HG02763 (cell line): ENCODE data around the gene SOX5.

ENCODE experiments used
- ATAC-seq: cut with Tn5 transposase; IDR thresholded peaks from one replicate; pipeline ENCODE4 v1.9.1; 2021; ENCODE audit warnings: mild to moderate bottlenecking, moderate library complexity; ENCODE audit not compliant: unreplicated experiment

Gene SOX5

DNA sequence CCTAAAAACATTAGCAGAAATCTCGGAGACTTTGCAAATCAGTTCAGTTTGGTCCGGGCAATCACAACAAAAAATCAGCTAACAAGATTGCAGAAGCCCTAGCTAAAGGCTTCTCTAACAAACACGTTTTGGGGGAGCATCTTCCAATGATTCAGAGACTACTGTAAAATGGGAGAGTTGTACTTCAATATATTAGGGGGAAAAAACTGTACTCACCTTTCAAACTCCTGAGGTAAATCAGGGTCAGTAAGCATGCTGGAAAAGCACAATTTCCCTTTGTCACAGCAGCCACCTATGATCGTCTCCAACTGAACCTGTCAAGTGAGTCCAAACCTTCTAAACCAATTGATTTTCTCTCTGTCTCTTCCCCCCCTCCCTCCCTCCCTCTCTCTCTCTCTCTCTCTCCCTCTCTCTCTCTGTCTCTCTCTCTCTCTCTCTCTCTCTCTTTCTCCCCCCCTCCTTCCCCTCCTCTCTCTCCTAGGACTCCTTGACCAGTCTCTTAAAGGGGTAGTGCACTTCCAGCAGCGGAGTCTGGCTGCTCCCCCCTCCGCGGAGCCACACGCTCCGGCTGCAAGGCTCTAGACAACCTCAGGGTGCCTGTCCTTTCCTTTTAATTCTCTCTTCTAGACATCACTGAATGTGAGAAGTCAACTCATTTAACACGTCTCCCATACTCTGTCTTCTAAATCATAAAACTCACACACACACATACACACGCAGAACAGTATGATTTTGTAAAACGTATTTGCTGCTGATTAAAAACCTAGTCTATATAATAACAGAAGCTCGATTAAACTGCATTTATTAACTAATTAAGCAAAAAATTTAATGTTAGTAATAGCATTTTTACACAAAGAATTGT is at the start of gene SOX5:
TSS of gene SOX5 (minus strand) at position 323 of the 862 bp plus-strand sequence. CDS start at position 254, 69 bp downstream.
- ATAC-seq = no peak

GRCh38 chr12:23987046-23987445 is 37.6 kb upstream of the SOX5 start:
- ATAC-seq = no peak

DNA sequence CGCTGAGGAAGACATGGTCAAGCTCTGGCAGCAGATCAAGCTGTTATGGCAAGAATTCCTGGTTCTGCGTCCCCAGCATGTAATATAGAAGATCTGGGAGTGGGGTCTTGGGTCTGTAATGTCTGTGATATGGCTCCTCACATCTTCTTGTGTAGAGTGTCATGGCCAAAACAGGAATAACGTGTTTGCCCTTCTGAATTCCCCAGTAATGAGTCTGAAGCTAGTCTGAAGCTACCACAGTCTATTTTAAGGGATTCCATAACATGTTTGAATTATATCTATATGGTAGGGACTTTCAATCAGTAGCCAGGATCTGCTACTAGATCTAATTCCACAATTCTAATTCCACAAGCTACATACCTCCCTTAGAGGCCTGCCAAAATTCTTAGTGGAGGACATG is 31.4 kb upstream of the SOX5 start:
- ATAC-seq = no peak

DNA sequence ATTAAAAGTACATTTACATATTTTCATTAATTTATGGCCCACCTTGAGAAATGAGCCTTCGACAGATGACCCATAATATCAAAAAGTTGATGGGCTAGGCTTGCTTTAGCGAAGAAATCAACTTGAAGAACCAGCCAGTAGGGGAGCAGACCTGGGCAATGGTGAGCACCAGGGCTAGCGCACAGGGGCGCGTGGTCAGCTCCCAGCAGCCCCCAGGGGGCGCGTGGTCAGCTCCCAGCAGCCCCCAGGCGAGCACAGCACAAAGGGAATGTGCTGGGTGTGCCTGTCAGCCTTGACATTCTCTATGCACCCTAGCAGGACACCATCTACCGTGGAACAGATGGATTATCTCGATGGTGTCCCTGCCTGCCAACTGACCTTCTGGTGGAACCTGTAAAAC is 15.3 kb upstream of the SOX5 start:
- no peak for ATAC-seq

DNA sequence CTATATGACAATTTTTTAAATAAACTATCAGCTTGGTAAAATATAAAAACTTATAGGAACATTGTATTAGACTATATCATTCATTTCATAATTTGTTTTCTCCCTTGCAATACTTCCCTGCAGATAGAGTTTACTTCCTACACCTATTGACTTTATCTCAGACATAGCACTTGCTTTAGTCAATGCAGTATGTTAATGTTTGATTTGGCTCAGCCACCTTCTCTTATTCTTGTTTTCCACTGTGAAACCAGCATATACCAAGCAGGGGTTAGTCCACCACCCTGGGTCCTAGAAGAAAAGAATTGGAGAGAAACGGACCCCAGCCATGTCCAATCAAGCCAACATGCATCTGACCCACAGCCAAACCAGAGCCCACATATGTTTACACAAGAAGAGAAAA is 10.4 kb upstream of the SOX5 start:
- ATAC-seq = no peak

- no peak for ATAC-seq
These were observed 4.9 kb upstream of the SOX5 start for GRCh38 chr12:23954332-23954731.

- ATAC-seq = no peak
These were observed 2.6 kb upstream of the SOX5 start for GRCh38 chr12:23952071-23952470.

DNA sequence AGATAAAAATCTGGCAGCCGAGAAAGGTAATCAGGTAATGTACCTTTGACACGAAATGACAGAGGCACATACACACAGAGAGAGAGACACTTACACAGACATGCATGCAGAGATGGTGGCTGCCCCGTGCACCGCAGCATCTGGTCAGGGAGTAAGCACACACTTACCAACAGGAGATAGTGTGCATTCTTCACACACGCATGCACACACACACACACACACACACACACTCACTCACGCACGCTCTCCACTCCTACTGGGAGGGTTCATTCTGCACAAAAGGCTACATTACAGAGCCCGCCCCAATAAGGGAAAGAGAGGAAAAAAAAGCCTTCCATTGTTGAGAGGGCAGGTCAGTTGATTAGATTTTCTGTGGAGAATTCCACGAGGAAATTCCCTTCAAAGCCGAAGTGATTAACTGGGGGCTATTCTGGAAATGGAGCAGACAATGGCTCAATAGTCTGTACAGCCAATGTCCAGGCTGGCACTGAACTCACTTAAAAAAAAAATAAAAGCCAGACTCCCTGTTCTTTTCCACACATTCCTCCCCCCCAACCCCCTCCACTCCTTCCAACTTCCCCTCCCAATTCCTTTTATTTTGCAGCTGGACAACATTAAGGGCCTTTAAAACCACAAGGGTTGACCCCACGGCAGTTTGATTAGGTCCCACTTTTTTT is 1.4 kb upstream of the SOX5 start:
- no peak for ATAC-seq

GRCh38 chr12:23950210-23950774 is 822 bp upstream of the SOX5 start:
- ATAC-seq = no peak

DNA sequence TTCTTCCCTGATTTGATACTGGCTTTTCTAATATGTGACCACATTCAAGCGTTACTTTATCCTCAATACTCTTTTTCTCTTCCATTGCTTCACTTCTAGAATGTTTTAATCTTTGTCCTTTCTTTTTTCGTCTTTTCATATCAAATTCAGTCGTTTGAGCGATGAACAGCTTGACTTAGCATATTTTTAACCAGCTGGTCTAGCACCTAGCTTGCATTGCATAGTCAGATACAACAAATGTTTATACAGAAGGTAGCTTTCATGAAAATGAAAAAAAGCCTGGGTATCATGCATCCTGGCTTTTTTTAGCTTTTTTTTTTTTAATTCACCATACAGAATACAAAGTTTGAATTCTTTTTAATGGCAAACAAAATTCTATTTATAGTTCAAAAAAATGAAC is 1.2 kb downstream of the SOX5 start:
- no peak for ATAC-seq

GRCh38 chr12:23947395-23947794 is 2.1 kb downstream of the SOX5 start:
- ATAC-seq = no peak

DNA sequence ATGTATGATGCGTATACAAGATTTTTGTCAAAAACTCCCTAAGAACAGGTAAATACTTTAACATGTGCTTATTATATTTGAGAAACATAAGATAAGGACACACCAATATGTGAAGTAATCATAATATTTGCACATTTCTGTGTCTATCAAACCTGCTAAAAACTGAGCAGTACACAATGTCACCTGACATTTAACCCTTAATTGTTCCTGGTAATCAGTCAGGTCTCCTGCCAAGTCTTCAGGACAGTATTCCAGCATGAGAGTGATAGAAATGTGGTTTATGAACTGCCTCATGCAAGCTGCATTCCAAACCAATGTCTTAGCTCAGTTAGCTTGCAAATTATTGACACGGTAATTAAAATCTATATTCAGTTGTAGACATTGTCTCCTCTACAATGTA is 4.2 kb downstream of the SOX5 start:
- ATAC-seq = no peak

GRCh38 chr12:23944067-23944466 is 5.4 kb downstream of the SOX5 start:
- ATAC-seq = no peak

DNA sequence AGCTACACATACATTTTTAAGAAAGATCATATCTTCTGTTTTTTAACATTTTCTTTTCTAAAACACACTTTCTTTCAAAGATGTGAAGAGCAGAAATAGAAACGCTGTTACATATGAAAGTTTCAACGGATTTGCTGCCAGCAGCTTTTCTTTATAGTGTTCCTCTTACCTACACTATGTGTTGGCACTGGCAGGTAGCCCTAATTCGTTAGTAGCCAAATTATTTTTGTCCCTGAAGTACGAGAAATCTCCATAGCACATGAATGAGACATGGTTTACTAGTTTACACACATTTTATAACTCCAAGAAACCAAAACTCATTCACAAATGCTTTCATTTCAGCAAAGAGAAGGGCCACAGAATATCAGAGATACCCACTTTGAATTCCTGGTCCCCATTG is 6.6 kb downstream of the SOX5 start:
- no peak for ATAC-seq

DNA sequence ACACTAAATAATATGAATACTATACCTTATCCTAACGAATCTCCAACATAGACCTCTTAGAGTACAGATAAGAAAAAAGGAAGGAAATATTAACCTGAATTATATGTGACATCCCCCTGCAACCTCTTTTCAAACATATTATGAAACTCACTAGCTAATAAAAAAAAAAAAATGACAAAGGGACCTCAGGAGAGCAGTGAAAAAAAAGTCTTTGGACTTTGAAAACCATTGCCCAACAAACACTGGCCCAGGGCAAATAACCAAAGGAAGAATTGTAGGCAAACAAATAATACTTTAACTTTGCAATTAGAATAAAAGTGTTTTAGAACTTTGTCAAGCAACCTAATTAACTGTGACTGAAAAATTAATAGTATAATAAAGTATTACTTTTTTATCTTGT is 7.7 kb downstream of the SOX5 start:
- no peak for ATAC-seq

DNA sequence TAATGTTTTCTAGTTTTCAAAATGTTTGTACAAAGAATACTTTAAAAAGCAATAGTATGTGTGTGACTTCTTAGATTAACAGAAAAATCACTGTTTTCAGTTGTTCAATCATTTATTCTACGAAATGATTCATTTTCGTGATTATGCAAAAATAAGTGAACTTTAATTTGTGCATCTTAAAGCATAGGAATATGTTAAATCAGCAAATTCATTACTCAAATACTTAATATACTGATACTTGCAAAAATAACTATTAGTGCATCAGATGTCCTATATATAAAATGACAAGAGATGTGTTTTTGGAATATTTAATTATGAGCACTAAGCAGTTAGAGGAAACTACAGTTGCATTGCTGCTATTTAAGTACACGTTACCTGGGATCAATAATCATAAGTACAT is 11.0 kb downstream of the SOX5 start:
- no peak for ATAC-seq

DNA sequence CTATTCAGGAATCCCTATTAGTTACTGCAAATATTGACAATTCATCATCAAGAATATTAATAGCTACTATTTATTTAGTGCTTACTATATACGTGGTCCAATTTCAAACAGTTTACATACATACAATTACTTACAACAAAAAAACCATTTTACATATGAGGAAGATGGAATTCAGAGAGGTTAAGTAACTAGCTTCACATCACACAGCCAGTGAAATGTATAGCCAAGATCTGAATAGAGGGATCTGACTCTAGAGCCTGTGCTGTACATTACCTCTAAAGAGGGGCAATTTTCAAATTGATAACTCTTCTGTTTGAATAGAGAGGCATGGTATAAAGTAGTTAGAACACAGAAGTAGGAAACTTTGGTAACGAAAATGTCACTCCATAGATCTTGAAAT is 18.3 kb downstream of the SOX5 start:
- no peak for ATAC-seq

- ATAC-seq = no peak
These were observed 18.9 kb downstream of the SOX5 start for GRCh38 chr12:23930599-23930998.

GRCh38 chr12:23929906-23930305 is 19.6 kb downstream of the SOX5 start:
- ATAC-seq = no peak

DNA sequence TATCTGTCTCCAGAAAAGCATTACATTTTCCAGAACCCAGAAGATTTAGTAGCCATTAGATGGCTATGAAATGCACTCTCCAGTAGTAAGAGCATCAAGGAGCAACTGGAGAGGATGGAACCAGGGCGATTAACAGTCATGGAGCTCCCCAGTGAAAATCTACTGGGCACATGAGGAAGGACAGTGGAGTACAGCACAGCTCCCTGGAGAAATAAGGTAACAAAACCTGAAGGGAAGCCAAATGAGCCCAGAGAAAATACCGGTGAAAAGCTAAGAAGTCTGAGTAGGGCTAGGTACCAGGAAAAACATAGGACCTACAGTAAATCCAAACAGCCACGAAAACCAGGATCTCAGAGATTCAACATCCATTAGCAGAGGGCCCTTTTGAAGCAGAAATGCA is 21.6 kb downstream of the SOX5 start:
- no peak for ATAC-seq

GRCh38 chr12:23921099-23921856 is 28.2 kb downstream of the SOX5 start:
- ATAC-seq = no peak
